Skin of body (tissue), 2 donors: Measurements from ENCODE around the gene KIRREL2. TPM values are rescaled to one million over a fixed set of nuclear protein-coding genes. Genes with fewer than 3 reads are reported as not detected.

Source experiments
- small RNA-seq: library from RNA; depleted of rRNA; stranded (forward); fragments of <200 nt; gene quantifications from one replicate; pipeline ENCODE3, GENCODE V24; 2014; ENCODE audit warnings: low replicate concordance
- total RNA-seq: library from RNA; depleted of rRNA; stranded (reverse); fragments of >200 nt; gene quantifications from one replicate; pipeline ENCODE4 v1.2.3, GENCODE V29; 2014

The KIRREL2 gene
- total RNA-seq, 1 donor from 2014 or later: 0.10 TPM

Small RNAs within 50 kb of the gene (small RNA-seq; reads per million reads assigned to genes)
- gene RN7SL402P: not detected

Other genes with a start within 250 kb of the KIRREL2 start
- gene HAUS5, start 244.2 kb upstream of the KIRREL2 start, total RNA-seq: 6.9 TPM
- 21.8 TPM for gene RBM42, start 227.9 kb upstream of the KIRREL2 start, total RNA-seq
- 0.79 TPM for gene ETV2, start 215.2 kb upstream of the KIRREL2 start, total RNA-seq
- gene COX6B1, start 208.6 kb upstream of the KIRREL2 start, total RNA-seq: 238 TPM
- gene UPK1A, start 190.4 kb upstream of the KIRREL2 start, total RNA-seq: 0.49 TPM
- not detected for gene ZBTB32, start 152.4 kb upstream of the KIRREL2 start, total RNA-seq
- gene KMT2B, start 138.9 kb upstream of the KIRREL2 start, total RNA-seq: 11.8 TPM
- gene IGFLR1, start 114.5 kb upstream of the KIRREL2 start, total RNA-seq: 1.2 TPM
- gene U2AF1L4, start 111.5 kb upstream of the KIRREL2 start, total RNA-seq: 5.9 TPM
- 10.1 TPM for gene PSENEN, start 111.3 kb upstream of the KIRREL2 start, total RNA-seq
- 4.2 TPM for gene LIN37, start 108.3 kb upstream of the KIRREL2 start, total RNA-seq
- gene HSPB6, start 99.9 kb upstream of the KIRREL2 start, total RNA-seq: 18.4 TPM
- 4.5 TPM for gene PROSER3, start 98.7 kb upstream of the KIRREL2 start, total RNA-seq
- 5.1 TPM for gene ARHGAP33, start 81.3 kb upstream of the KIRREL2 start, total RNA-seq
- not detected for gene PRODH2, start 44.1 kb upstream of the KIRREL2 start, total RNA-seq
- gene NPHS1, start 4.4 kb upstream of the KIRREL2 start, total RNA-seq: not detected
- 3.0 TPM for gene APLP1, start 11.7 kb downstream of the KIRREL2 start, total RNA-seq
- gene NFKBID, start 43.6 kb downstream of the KIRREL2 start, total RNA-seq: 12.0 TPM
- gene HCST, start 45.6 kb downstream of the KIRREL2 start, total RNA-seq: 2.7 TPM
- gene TYROBP, start 51.4 kb downstream of the KIRREL2 start, total RNA-seq: 14.1 TPM
- gene LRFN3, start 79.5 kb downstream of the KIRREL2 start, total RNA-seq: 2.8 TPM
- 11.2 TPM for gene SDHAF1, start 138.3 kb downstream of the KIRREL2 start, total RNA-seq
- gene SYNE4, start 151.9 kb downstream of the KIRREL2 start, total RNA-seq: not detected
- gene ALKBH6, start 157.3 kb downstream of the KIRREL2 start, total RNA-seq: 9.2 TPM
- gene CLIP3, start 176.0 kb downstream of the KIRREL2 start, total RNA-seq: 4.2 TPM
- 2.3 TPM for gene THAP8, start 197.4 kb downstream of the KIRREL2 start, total RNA-seq
- 2.5 TPM for gene WDR62, start 198.0 kb downstream of the KIRREL2 start, total RNA-seq